OCI-LY7 (cell line): Measurements from ENCODE around the gene SARDH. TPM values are rescaled to one million over a fixed set of nuclear protein-coding genes. Genes with fewer than 3 reads are reported as not detected.

Source experiments
- BruUV-seq: library from RNA; stranded (reverse); fragments of 400-500 nt; replicated peaks from 2 replicates; lab custom pipeline; 2021; lab: Mats Ljungman, UMichigan
- CTCF ChIA-PET: fragments of 300-600 bp; sonication (Branson Sonifier 250); formaldehyde crosslinking; loops from one replicate; lab custom pipeline; 2022; ENCODE audit warnings: antibody characterized with exemption; ENCODE audit not compliant: unreplicated experiment; lab: Charles Lee
- POLR2A ChIA-PET: fragments of 300-600 bp; sonication (Branson Sonifier 250); formaldehyde crosslinking; loops from one replicate; lab custom pipeline; 2022; ENCODE audit warnings: antibody characterized with exemption; lab: Charles Lee
- DNase-seq: peaks from one replicate; pipeline ENCODE4 v3.0.0-alpha.2; 2015; ENCODE audit warnings: low spot score
- H2AFZ ChIP-seq: fragments of 200-600 bp; sonication (generic), shearing (Covaris generic); 2 replicates; pipeline ENCODE4 v1.6.1; 2014; ENCODE audit warnings: mild to moderate bottlenecking, antibody characterized with exemption, low read length, moderate library complexity
- H3K27ac ChIP-seq: fragments of 200-600 bp; sonication (generic); 2 replicates; pipeline ENCODE4 v1.5.1; 2014; ENCODE audit warnings: mixed run types, low read depth, mild to moderate bottlenecking, moderate library complexity, low read length, inconsistent platforms; ENCODE audit not compliant: poor library complexity, severe bottlenecking
- H3K36me3 ChIP-seq: fragments of 200-600 bp; sonication (generic); 2 replicates; pipeline ENCODE4 v1.6.1; 2014; ENCODE audit warnings: mild to moderate bottlenecking, antibody characterized with exemption, low read length, moderate library complexity, mixed read lengths; ENCODE audit not compliant: insufficient read depth
- H3K4me1 ChIP-seq: fragments of 200-600 bp; sonication (generic); 2 replicates; pipeline ENCODE4 v1.5.1; 2014; ENCODE audit warnings: mild to moderate bottlenecking, low read length; ENCODE audit not compliant: insufficient read depth, poor library complexity, severe bottlenecking
- H3K4me2 ChIP-seq: fragments of 200-600 bp; sonication (generic); 2 replicates; pipeline ENCODE4 v1.6.1; 2014; ENCODE audit warnings: mild to moderate bottlenecking, low read length
- H3K4me3 ChIP-seq: fragments of 200-600 bp; sonication (generic); 2 replicates; pipeline ENCODE4 v1.5.1; 2014; ENCODE audit warnings: mild to moderate bottlenecking, low read depth, low read length; ENCODE audit not compliant: poor library complexity, severe bottlenecking
- H3K79me2 ChIP-seq: fragments of 200-600 bp; sonication (generic); 2 replicates; pipeline ENCODE4 v1.6.1; 2016; ENCODE audit warnings: low read depth, mild to moderate bottlenecking, low read length, moderate library complexity, mixed read lengths; ENCODE audit not compliant: insufficient read depth
- H3K9me2 ChIP-seq: fragments of 200-600 bp; sonication (generic); 2 replicates; pipeline ENCODE4 v1.6.1; 2016; ENCODE audit warnings: mild to moderate bottlenecking, low read length, mixed read lengths; ENCODE audit not compliant: insufficient read depth
- H3K9me3 ChIP-seq: fragments of 200-600 bp; sonication (generic); 2 replicates; pipeline ENCODE4 v1.6.1; 2014; ENCODE audit warnings: mild to moderate bottlenecking, mixed run types, low read length, mixed read lengths
- H4K20me1 ChIP-seq: fragments of 200-600 bp; sonication (generic); 2 replicates; pipeline ENCODE4 v1.6.1; 2014; ENCODE audit warnings: mild to moderate bottlenecking, antibody characterized with exemption, low read length, moderate library complexity, mixed read lengths; ENCODE audit not compliant: insufficient read depth
- EZH2phosphoT487 ChIP-seq: fragments of 200-600 bp; sonication (generic); IDR thresholded peaks from 2 replicates; pipeline ENCODE4 v1.6.1; 2018; ENCODE audit warnings: low read depth, borderline replicate concordance, mild to moderate bottlenecking, mixed run types, antibody characterized with exemption, low read length, moderate library complexity, mixed read lengths
- intact Hi-C: fragments of 100-400 bp; cut with micrococcal nuclease; formaldehyde crosslinking; loops from one replicate; pipeline ENCODE4 v1.10.0; 2022; ENCODE audit not compliant: unreplicated experiment
- total RNA-seq, 2 experiments: library from RNA; depleted of rRNA in 1 of 2; stranded (reverse); fragments of >200 nt in 1 of 2; shearing (Covaris generic) in 1 of 2; gene quantifications; 2 replicates each; pipeline ENCODE4 v1.2.3, GENCODE V29; 2014 to 2022
- TF ChIP-seq, protein P1 (sequence below): fragments of 200-600 bp; sonication (generic); conservative IDR thresholded peaks from 2 replicates; pipeline ENCODE4 v1.5.1; 2014; ENCODE audit warnings: mild to moderate bottlenecking, antibody characterized with exemption, low read length, moderate library complexity, mixed read lengths

Gene SARDH
- total RNA-seq, 2 experiments from 2014 or later: 42.8 to 60.8 TPM

- Histone ChIP-seq H3K9me3 (peaks cover 4% of the 10 kb centered on the region; the same call in 1 of the 2 replicates), H3K36me3 (peaks cover 33% of the 10 kb centered on the region), H3K9me2 (no peaks in the 10 kb centered on the region), H3K4me3 (peak overlapping the region; percentile 73), H3K4me1 (peaks cover 83% of the 10 kb centered on the region), H3K27ac (peak overlapping the region; percentile 91), H3K79me2 (peaks cover 56% of the 10 kb centered on the region; the same call in 1 of the 2 replicates), H3K4me2 (peak overlapping the region; percentile 96), H2AFZ (0 out of 2 replicates have a peak overlapping the region, but pooled peaks have one; percentile 11), H4K20me1 (no peaks in the 10 kb centered on the region)
- no TSS peak for BruUV-seq
- no peak for TF ChIP-seq EZH2phosphoT487
- TF ChIP-seq, protein P1, sequence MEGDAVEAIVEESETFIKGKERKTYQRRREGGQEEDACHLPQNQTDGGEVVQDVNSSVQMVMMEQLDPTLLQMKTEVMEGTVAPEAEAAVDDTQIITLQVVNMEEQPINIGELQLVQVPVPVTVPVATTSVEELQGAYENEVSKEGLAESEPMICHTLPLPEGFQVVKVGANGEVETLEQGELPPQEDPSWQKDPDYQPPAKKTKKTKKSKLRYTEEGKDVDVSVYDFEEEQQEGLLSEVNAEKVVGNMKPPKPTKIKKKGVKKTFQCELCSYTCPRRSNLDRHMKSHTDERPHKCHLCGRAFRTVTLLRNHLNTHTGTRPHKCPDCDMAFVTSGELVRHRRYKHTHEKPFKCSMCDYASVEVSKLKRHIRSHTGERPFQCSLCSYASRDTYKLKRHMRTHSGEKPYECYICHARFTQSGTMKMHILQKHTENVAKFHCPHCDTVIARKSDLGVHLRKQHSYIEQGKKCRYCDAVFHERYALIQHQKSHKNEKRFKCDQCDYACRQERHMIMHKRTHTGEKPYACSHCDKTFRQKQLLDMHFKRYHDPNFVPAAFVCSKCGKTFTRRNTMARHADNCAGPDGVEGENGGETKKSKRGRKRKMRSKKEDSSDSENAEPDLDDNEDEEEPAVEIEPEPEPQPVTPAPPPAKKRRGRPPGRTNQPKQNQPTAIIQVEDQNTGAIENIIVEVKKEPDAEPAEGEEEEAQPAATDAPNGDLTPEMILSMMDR: no peak
- POLR2A ChIA-PET: no interaction called here
- peak; percentile 58 for DNase-seq
- CTCF ChIA-PET: interaction anchor here (0.6 to 1.0 kb wide), 3 partner anchors 9 to 316 kb away, joined by 3 to 4 read pairs (median 3); no protein-coding TSS in a partner anchor
- intact Hi-C loops: loop anchor here (5.0 kb wide), 2 partner anchors 224 to 1236 kb away; partner anchors contain the start of gene SLC2A6
Measured at GRCh38 chr9:133700819-133701320, 37.3 kb downstream of the SARDH start.

- intact Hi-C loops: no loop called here
Measured at GRCh38 chr9:133699546-133699945, 38.6 kb downstream of the SARDH start.

More at GRCh38 chr9:133699546-133699945, 38.6 kb downstream of the SARDH start:
- Histone ChIP-seq H3K4me3 (no peak overlapping the region), H3K4me1 (peaks cover 76% of the 10 kb centered on the region), H2AFZ (no peak overlapping the region), H3K79me2 (peaks cover 56% of the 10 kb centered on the region; the same call in 1 of the 2 replicates), H3K27ac (no peak overlapping the region), H3K9me2 (no peaks in the 10 kb centered on the region), H3K36me3 (peaks cover 42% of the 10 kb centered on the region), H4K20me1 (no peaks in the 10 kb centered on the region), H3K4me2 (no peak overlapping the region), H3K9me3 (peaks cover 4% of the 10 kb centered on the region; the same call in 1 of the 2 replicates)
- TF ChIP-seq, protein P1: no peak
- TF ChIP-seq EZH2phosphoT487: no peak
- DNase-seq: no peak
- CTCF ChIA-PET: no interaction called here
- no TSS peak for BruUV-seq
- POLR2A ChIA-PET: no interaction called here
